ENCODE measurements around the gene KLHL3. TPM values are rescaled to one million over a fixed set of nuclear protein-coding genes. Genes with fewer than 3 reads are reported as not detected.

KLHL3 gene
- total and polyA plus RNA-seq, 2 donors (not counting 3 experiments of a cell fraction or from before 2014, with no cell fraction given): 8.8 to 13.6 TPM

DNA sequence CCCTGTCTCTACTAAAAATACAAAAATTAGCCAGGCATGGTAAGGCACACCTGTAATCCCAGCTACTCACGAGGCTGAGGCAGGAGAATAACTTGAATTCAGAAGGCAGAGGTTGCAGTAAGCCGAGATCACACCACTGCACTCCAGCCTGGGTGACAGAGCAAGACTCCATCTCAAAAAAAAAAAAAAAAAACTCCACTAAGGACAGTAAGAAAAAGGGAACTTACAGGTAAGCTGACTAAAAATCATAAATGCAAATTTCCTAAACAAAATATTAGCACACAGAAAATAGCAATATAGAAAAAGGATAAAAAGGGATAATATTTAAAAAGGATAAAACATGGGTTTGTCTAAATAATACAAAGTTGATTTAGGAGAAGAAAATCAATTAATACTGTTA is 46.2 kb upstream of the KLHL3 start:
- no peaks in the 10 kb centered on the region for H3K36me3 ChIP-seq (ENCODE audit: control insufficient read depth in 2 of 2, extremely low read depth in 1 of 2, insufficient read depth in 2 of 2, low read length in 2 of 2)
- no peak overlapping the region for H3K9ac ChIP-seq (replicated peaks; ENCODE audit: extremely low read depth, insufficient read depth, low read length)
- no peaks in the 10 kb centered on the region for H3K9me1 ChIP-seq (replicated peaks; ENCODE audit: control insufficient read depth, extremely low read depth, insufficient read depth, low read length)
- dilution Hi-C loops (cut with MboI; ENCODE audit: extremely low pct_ligation_motif_present, low sequenced_read_pairs): no loop called here
- no peak overlapping the region for H3K4me2 ChIP-seq (ENCODE audit: insufficient read depth, low read length)
- H3K9me3 ChIP-seq (replicated peaks; ENCODE audit: control insufficient read depth, insufficient read depth, low read length): no peaks in the 10 kb centered on the region
- no peak for TF ChIP-seq MYC (IDR thresholded peaks at IDR 0.05; ENCODE audit: low read depth, low read length)
- TF ChIP-seq POLR2AphosphoS5 (IDR thresholded peaks at IDR 0.05; ENCODE audit: insufficient read depth, low read depth, low read length): no peak
- TF ChIP-seq JUN (IDR thresholded peaks at IDR 0.05; ENCODE audit: borderline replicate concordance, insufficient read depth, insufficient read length, low read depth): no peak
- no peak for TF ChIP-seq FOS (IDR thresholded peaks at IDR 0.05; ENCODE audit: borderline replicate concordance, insufficient read depth, low read length)
- TF ChIP-seq GATA2 (IDR thresholded peaks at IDR 0.05; ENCODE audit: insufficient read depth, insufficient read length, low read depth, low read length): no peak
- TF ChIP-seq, protein P1, sequence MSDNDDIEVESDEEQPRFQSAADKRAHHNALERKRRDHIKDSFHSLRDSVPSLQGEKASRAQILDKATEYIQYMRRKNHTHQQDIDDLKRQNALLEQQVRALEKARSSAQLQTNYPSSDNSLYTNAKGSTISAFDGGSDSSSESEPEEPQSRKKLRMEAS (IDR thresholded peaks at IDR 0.05; ENCODE audit: insufficient read depth, insufficient read length): no peak
- no peak for TF ChIP-seq EZH2 (IDR thresholded peaks at IDR 0.05; ENCODE audit: borderline replicate concordance, low read depth, low read length, severe bottlenecking)
- TF ChIP-seq POLR2A (IDR thresholded peaks at IDR 0.05; ENCODE audit: low read depth, low read length): no peak
- TF ChIP-seq, protein P2, sequence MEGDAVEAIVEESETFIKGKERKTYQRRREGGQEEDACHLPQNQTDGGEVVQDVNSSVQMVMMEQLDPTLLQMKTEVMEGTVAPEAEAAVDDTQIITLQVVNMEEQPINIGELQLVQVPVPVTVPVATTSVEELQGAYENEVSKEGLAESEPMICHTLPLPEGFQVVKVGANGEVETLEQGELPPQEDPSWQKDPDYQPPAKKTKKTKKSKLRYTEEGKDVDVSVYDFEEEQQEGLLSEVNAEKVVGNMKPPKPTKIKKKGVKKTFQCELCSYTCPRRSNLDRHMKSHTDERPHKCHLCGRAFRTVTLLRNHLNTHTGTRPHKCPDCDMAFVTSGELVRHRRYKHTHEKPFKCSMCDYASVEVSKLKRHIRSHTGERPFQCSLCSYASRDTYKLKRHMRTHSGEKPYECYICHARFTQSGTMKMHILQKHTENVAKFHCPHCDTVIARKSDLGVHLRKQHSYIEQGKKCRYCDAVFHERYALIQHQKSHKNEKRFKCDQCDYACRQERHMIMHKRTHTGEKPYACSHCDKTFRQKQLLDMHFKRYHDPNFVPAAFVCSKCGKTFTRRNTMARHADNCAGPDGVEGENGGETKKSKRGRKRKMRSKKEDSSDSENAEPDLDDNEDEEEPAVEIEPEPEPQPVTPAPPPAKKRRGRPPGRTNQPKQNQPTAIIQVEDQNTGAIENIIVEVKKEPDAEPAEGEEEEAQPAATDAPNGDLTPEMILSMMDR (IDR thresholded peaks at IDR 0.05; ENCODE audit: extremely low read depth in 1 of 2, insufficient read depth in 1 of 2, low read depth in 1 of 2, low read length in 2 of 2): no peak
- no peak overlapping the region for H3K27ac ChIP-seq (ENCODE audit: insufficient read depth, low read depth, low read length)
- no TSS peak for BruUV-seq (replicated peaks)
- peaks cover 7 to 13% of the 10 kb centered on the region in 2 experiments for H3K27me3 ChIP-seq (ENCODE audit: control insufficient read depth in 2 of 2, insufficient read depth in 2 of 2, low read length in 2 of 2)
- H4K20me1 ChIP-seq (replicated peaks; ENCODE audit: control insufficient read depth, extremely low read depth, insufficient read depth, low read length): no peaks in the 10 kb centered on the region
- H3K4me3 ChIP-seq (replicated peaks in 1 of 3; ENCODE audit: insufficient read depth in 1 of 3, low read depth in 1 of 3, low read length in 3 of 3): no peak overlapping the region
- intact Hi-C loops (cut with micrococcal nuclease): no loop called here
- H3K79me2 ChIP-seq (ENCODE audit: control insufficient read depth, insufficient read depth, low read length): no peaks in the 10 kb centered on the region
- no peak for DNase-seq (ENCODE audit: low read depth, low spot score)
- ChIA-PET CTCF (interaction anchor here (0.6 to 6.9 kb wide), 6 partner anchors 32 to 351 kb away, joined by 3 to 148 read pairs (median 90); no protein-coding TSS in a partner anchor), POLR2A (no interaction called here)
- H2AFZ ChIP-seq (ENCODE audit: low read depth, low read length): no peak overlapping the region
- FAIRE-seq: no peak
- H3K4me1 ChIP-seq (ENCODE audit: control insufficient read depth, extremely low read depth, insufficient read depth, low read length): no peaks in the 10 kb centered on the region

Data from endothelial cell of umbilical vein (primary cell).